HFFc6 (cell line): ENCODE measurements around the gene TUSC2. TPM values are rescaled to one million over a fixed set of nuclear protein-coding genes. Genes with fewer than 3 reads are reported as not detected.

Source experiments
- DNase-seq: peaks from one replicate; pipeline ENCODE4 v3.0.0-alpha.2; 2018
- H3K27ac Mint-ChIP-seq: 2 replicates; pipeline ENCODE4 v1.8.0; 2020; ENCODE audit warnings: mild to moderate bottlenecking, mixed read lengths
- H3K27me3 Mint-ChIP-seq: 2 replicates; pipeline ENCODE4 v1.8.0; 2021; ENCODE audit warnings: mild to moderate bottlenecking, moderate library complexity, mixed read lengths; ENCODE audit not compliant: insufficient read depth
- H3K36me3 Mint-ChIP-seq: 2 replicates; pipeline ENCODE4 v1.8.0; 2021; ENCODE audit warnings: low read depth, mixed read lengths
- H3K4me1 Mint-ChIP-seq: 2 replicates; pipeline ENCODE4 v1.8.0; 2020; ENCODE audit warnings: low read depth, mixed read lengths
- H3K4me3 Mint-ChIP-seq: 2 replicates; pipeline ENCODE4 v1.8.0; 2020; ENCODE audit warnings: mild to moderate bottlenecking, moderate library complexity, mixed read lengths
- H3K9me3 Mint-ChIP-seq: 2 replicates; pipeline ENCODE4 v1.8.0; 2020; ENCODE audit warnings: mild to moderate bottlenecking, mixed read lengths
- total RNA-seq, 6 experiments: library from RNA; stranded (reverse); fragmentation: NEBNext Ultra II Directional; extraction: Animal tissue kit (Norgen Biotek cat#: 25700); gene quantifications; 2 replicates in 1 of 6; 3 replicates in 5 of 6; pipeline ENCODE4 v1.2.3, GENCODE V29; 2021
- TF ChIP-seq, protein P1 (sequence below): fragments of 200-600 bp; sonication (generic); IDR thresholded peaks from 2 replicates; pipeline ENCODE4 v1.5.0; 2021; ENCODE audit warnings: antibody characterized with exemption, mild to moderate bottlenecking

The TUSC2 gene
- total RNA-seq, 6 experiments from 2014 or later, result 23.9 to 34.2 (median 26.8) TPM

DNA sequence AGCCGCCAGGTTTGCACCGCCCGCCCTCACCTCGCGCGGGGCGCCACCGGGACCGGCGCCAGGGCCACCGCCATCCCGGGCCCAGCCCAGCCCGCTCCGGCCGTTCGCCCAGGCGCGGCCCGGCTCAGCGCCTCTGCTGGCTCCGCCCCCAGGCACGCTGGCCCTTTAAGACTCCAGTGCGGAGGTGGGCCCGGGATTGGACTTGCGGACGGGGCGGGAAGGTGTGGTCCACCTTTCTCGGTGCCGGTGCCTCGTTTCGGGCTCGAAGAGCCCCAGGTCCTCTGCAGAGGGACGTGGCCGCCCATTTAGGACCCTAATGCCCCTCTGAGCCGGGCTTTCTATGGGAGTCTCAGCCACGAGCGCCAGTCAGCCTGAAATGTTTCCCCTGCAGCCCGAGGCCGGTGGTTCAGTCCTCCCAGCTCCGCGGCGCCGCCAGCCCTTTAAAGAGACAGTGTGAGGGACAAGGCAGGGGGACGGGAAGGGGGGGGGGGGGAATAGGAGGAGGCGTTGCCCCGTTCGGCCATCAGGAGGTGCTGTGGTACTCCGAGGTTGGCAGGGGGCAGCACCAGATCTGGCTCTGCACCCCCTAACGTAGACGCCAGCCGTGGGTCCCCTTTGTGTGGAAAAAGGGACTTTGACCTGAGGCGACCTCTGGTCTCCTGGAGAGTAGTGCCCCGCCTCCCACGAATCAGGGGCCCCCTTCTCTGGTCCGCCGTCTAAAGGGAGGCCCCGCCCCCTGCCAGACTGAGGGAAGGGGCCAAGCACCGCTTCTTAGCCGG, 6.5 kb downstream of the TUSC2 start:
- H3K4me3 Mint-ChIP-seq, result peak overlapping the region; percentile 88
- H3K9me3 Mint-ChIP-seq, result no peaks in the 10 kb centered on the region
- DNase-seq, result peak; percentile 77
- TF ChIP-seq, protein P1, sequence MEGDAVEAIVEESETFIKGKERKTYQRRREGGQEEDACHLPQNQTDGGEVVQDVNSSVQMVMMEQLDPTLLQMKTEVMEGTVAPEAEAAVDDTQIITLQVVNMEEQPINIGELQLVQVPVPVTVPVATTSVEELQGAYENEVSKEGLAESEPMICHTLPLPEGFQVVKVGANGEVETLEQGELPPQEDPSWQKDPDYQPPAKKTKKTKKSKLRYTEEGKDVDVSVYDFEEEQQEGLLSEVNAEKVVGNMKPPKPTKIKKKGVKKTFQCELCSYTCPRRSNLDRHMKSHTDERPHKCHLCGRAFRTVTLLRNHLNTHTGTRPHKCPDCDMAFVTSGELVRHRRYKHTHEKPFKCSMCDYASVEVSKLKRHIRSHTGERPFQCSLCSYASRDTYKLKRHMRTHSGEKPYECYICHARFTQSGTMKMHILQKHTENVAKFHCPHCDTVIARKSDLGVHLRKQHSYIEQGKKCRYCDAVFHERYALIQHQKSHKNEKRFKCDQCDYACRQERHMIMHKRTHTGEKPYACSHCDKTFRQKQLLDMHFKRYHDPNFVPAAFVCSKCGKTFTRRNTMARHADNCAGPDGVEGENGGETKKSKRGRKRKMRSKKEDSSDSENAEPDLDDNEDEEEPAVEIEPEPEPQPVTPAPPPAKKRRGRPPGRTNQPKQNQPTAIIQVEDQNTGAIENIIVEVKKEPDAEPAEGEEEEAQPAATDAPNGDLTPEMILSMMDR, result peak; percentile 67
- H3K27me3 Mint-ChIP-seq, result peaks cover 2% of the 10 kb centered on the region
- H3K36me3 Mint-ChIP-seq, result peaks cover 3% of the 10 kb centered on the region
- H3K4me1 Mint-ChIP-seq, result peaks cover 18% of the 10 kb centered on the region
- H3K27ac Mint-ChIP-seq, result peak overlapping the region; percentile 98

DNA sequence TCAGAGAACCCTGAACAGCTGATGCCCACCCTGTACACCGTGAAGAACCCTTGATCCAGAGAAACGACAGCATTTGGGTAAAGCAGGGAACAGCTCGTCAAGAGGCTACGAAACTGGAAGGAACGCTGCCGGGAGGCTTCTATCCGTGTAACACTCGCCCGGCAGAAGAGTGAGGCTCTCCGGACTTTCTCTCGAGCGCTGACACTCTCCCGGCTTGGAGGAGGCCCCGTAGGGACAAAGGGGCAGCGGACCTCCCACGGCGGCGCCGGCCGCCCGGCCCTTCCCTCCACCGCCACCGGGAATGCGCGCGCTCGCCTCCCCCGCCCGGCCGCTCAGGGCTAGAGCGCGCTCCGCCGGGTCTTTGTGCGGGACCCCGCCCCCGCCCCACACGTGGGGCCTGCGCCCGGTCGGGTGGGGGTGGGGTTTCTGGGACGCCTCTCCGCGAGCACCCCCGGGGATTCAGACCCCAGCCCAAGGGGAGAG, 7.1 kb downstream of the TUSC2 start:
- Mint-ChIP-seq H3K4me1 (peaks cover 21% of the 10 kb centered on the region), H3K27me3 (peaks cover 2% of the 10 kb centered on the region), H3K36me3 (peaks cover 7% of the 10 kb centered on the region), H3K27ac (peak overlapping the region; percentile 71), H3K9me3 (no peaks in the 10 kb centered on the region), H3K4me3 (peak overlapping the region; percentile 93)
- DNase-seq, result no peak
- TF ChIP-seq, protein P1, result no peak

DNA sequence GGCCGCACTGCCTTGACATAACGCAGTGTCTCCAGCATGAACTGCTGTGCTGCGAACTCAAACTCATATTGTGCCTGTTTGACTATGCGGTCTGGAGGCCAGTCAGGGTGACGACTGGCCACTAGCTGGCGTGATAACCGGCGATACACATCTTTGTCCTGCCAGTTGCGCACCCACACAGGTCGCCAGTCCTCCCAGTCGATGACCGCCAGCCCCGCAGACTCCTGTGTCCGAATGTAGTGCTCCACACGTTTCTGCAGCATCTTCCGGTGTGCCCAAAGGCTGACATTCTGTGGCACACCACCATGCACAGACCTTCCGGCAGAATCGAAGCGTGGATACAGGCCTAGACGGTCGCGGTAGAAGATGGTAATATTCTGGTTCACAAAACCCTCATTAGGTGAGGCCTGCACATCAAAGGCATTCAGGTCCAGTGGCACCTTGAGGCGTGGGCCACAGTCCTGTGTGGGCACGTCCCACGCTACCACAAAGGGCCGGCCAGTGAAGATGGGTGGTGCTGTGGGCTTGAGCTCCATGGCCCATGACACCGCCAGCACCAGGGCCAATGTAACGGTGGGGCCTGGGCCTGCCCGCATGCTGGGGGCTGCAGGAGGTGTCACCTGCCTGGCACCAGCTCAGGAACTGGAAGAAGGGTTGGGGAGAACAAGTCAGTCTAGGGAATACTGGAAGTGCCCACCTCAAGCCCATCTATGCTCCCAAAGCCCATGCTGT, 8.0 kb downstream of the TUSC2 start:
- no peak for DNase-seq
- H3K4me1 Mint-ChIP-seq, result peaks cover 21% of the 10 kb centered on the region
- peaks cover 11% of the 10 kb centered on the region for H3K36me3 Mint-ChIP-seq
- peaks cover 2% of the 10 kb centered on the region for H3K27me3 Mint-ChIP-seq
- TF ChIP-seq, protein P1, result peak; percentile 36; the same call in 1 of the 2 replicates
- H3K4me3 Mint-ChIP-seq, result peak overlapping the region; percentile 93
- H3K9me3 Mint-ChIP-seq, result no peaks in the 10 kb centered on the region
- peak overlapping the region; percentile 71; the same call in 1 of the 2 replicates for H3K27ac Mint-ChIP-seq

DNA sequence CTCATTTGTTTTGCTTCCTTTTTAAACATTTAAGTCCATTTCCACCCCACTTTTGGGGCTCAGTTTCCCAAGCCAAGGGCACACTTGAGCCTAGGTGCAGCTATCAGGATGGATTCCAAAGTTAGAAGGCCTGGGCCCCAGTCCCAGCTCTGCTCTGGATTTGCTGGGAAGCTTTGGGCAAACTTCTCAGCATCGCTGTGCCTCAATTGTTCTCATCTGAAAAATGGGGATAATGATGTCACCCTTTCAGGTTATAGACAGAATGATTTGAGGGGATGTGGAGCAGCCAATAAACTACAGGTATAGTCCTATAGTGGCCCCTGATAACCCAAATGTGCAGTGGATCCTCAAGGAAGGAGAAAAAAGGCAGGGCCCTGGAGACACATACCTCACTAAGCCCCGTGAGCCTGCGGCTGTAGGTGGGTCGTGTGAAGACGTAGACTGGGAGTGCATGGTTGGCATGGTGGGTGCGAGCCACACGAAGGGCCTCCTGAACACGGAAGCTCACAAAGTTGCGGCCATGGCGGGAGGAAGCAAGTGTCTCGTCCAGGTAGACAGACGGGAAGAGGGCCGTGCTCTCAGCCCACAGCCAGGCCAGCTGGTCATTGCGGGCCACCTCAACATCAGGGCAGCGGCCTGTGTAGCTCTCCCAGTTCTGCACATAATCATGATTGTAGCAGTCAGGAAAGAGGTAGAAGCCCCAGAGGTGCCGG, 8.7 kb downstream of the TUSC2 start:
- Mint-ChIP-seq H3K4me1 (peaks cover 21% of the 10 kb centered on the region), H3K27me3 (peaks cover 2% of the 10 kb centered on the region), H3K36me3 (peaks cover 12% of the 10 kb centered on the region), H3K27ac (no peak overlapping the region), H3K4me3 (0 out of 2 replicates have a peak overlapping the region, but pooled peaks have one; percentile 20), H3K9me3 (no peaks in the 10 kb centered on the region)
- TF ChIP-seq, protein P1, result no peak
- no peak for DNase-seq

DNA sequence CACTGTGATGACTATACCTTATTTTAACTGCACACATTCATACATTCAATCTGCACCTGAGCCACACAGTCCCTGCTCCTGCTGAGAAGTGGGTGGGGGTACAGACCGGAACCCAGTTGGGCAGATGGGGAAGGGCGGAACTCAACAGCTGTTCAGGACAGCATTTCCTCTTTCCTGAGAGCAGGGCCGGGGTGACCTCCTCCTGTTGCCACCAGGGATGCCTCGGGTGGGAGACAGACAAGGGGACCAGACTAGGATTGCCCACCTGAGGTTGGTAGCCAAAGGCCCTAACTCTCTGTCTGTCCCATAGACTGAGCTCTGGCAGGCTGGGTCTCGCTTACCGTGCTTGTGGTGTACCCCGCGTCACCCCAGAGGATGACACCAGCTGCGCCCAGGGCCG, 9.4 kb downstream of the TUSC2 start:
- H3K4me3 Mint-ChIP-seq, result no peak overlapping the region

More for the DNA sequence above, 9.4 kb downstream of the TUSC2 start:
- H3K27ac Mint-ChIP-seq, result no peak overlapping the region
- H3K27me3 Mint-ChIP-seq, result peaks cover 2% of the 10 kb centered on the region
- TF ChIP-seq, protein P1, result no peak
- peaks cover 27% of the 10 kb centered on the region for H3K4me1 Mint-ChIP-seq
- no peak for DNase-seq
- no peaks in the 10 kb centered on the region for H3K9me3 Mint-ChIP-seq
- peaks cover 12% of the 10 kb centered on the region for H3K36me3 Mint-ChIP-seq
